Natural killer cell treated with Interleukin-12 subunit alpha and Interleukin-12 subunit beta and Interleukin-15 and Interleukin-18, amount 100 ng/mL, for 72 hours (primary cell): Measurements from ENCODE around the gene SETD3. TPM values are rescaled to one million over a fixed set of nuclear protein-coding genes. Genes with fewer than 3 reads are reported as not detected.
"Not testable (repeated sequence)": the region's sequence is repeated elsewhere in the genome, so short reads cannot be mapped to it uniquely, and the experiment has no call there.

Experiments used
- ATAC-seq, 2 donors: fragments of 150-1000 bp; cut with Tn5 transposase in 1 of 2; sonication (Bioruptor Pico), chemical (Tn5 transposase) in 1 of 2; 2 replicates each; pipeline ENCODE4 v1.10.0; 2021
- DNase-seq: peaks from one replicate; pipeline ENCODE4 v3.0.0; 2022; ENCODE audit warnings: low spot score
- H3K27ac Mint-ChIP-seq, 2 donors: 1 replicate in 1 of 2; 2 replicates in 1 of 2; pipeline ENCODE4 v1.8.0; 2022; ENCODE audit warnings: mixed read lengths in 2 of 2, mild to moderate bottlenecking in 1 of 2, moderate library complexity in 1 of 2
- H3K27me3 Mint-ChIP-seq, 2 donors: 1 replicate in 1 of 2; 2 replicates in 1 of 2; pipeline ENCODE4 v1.8.0; 2022; ENCODE audit warnings: mixed read lengths in 2 of 2
- H3K36me3 Mint-ChIP-seq: one replicate; pipeline ENCODE4 v1.8.0; 2022; ENCODE audit warnings: mixed read lengths
- H3K4me1 Mint-ChIP-seq, 2 donors: 1 replicate in 1 of 2; 2 replicates in 1 of 2; pipeline ENCODE4 v1.8.0; 2022; ENCODE audit warnings: low read depth in 2 of 2, mixed read lengths in 2 of 2, mild to moderate bottlenecking in 1 of 2
- H3K4me3 Mint-ChIP-seq: one replicate; pipeline ENCODE4 v1.8.0; 2022; ENCODE audit warnings: mixed read lengths
- H3K9me3 Mint-ChIP-seq: 2 replicates; pipeline ENCODE4 v1.8.0; 2022; ENCODE audit warnings: mixed read lengths
- total RNA-seq, 2 donors: library from RNA; stranded (reverse); gene quantifications; one replicate each; pipeline ENCODE4 v1.2.3, GENCODE V29; 2022

Gene SETD3
- total RNA-seq, 2 donors from 2014 or later = 80.6 to 96.7 TPM

GRCh38 chr14:99348816-99349614, 131.6 kb downstream of the SETD3 start:
- no peaks in the 10 kb centered on the region for H3K9me3 Mint-ChIP-seq
- no peak overlapping the region for H3K27ac Mint-ChIP-seq
- H3K4me1 Mint-ChIP-seq = peaks cover 0 to 5% of the 10 kb centered on the region in 2 donors
- peaks cover 6 to 7% of the 10 kb centered on the region in 2 donors for H3K27me3 Mint-ChIP-seq
- no peak for DNase-seq
- no peak for ATAC-seq
- H3K36me3 Mint-ChIP-seq = no peaks in the 10 kb centered on the region
- no peak overlapping the region for H3K4me3 Mint-ChIP-seq

DNA sequence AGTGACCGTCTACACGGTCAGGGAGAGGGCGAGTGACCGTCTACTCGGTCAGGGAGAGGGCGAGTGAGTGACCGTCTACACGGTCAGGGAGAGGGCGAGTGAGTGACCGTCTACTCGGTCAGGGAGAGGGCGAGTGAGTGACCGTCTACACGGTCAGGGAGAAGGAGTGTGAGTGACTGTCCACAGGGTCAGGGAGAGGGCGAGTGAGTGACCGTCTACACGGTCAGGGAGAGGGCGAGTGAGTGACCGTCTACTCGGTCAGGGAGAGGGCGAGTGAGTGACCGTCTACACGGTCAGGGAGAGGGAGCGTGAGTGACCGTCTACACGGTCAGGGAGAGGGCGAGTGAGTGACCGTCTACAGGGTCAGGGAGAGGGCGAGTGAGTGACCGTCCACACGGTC, 132.4 kb downstream of the SETD3 start:
- H3K36me3 Mint-ChIP-seq, DNase-seq, H3K9me3 Mint-ChIP-seq, H3K4me3 Mint-ChIP-seq, ATAC-seq, H3K4me1 Mint-ChIP-seq, H3K27me3 Mint-ChIP-seq: not testable (repeated sequence)
- peak overlapping the region; percentile 57 for H3K27ac Mint-ChIP-seq

Other genes with a start within 250 kb of the SETD3 start
- 10 to 100 TPM; 12.9 to 27.6 TPM for gene BCL11B, start 208.7 kb downstream of the SETD3 start, total RNA-seq
- gene CCNK, start 550 bp upstream of the SETD3 start, total RNA-seq = 100 to 1,000 TPM in 1 of 2 donors, 10 to 100 TPM in 1; 78.6 to 105 TPM
- 1 to 10 TPM; 2.7 to 3.6 TPM for gene CCDC85C, start 123.3 kb upstream of the SETD3 start, total RNA-seq
- not detected for gene HHIPL1, start 164.3 kb upstream of the SETD3 start, total RNA-seq
- gene CYP46A1, start 203.4 kb upstream of the SETD3 start, total RNA-seq = under 1 TPM in 1 of 2 donors, not detected in 1; 0.11 TPM